ENCODE measurements around the gene PER3. TPM values are rescaled to one million over a fixed set of nuclear protein-coding genes. Genes with fewer than 3 reads are reported as not detected.

Gene PER3
- total and polyA plus RNA-seq, 9 of the 15 experiments (the other 6 are each of a cell fraction or from before 2014, with no cell fraction given) = 11.9 to 22.5 (median 14.6) TPM

DNA sequence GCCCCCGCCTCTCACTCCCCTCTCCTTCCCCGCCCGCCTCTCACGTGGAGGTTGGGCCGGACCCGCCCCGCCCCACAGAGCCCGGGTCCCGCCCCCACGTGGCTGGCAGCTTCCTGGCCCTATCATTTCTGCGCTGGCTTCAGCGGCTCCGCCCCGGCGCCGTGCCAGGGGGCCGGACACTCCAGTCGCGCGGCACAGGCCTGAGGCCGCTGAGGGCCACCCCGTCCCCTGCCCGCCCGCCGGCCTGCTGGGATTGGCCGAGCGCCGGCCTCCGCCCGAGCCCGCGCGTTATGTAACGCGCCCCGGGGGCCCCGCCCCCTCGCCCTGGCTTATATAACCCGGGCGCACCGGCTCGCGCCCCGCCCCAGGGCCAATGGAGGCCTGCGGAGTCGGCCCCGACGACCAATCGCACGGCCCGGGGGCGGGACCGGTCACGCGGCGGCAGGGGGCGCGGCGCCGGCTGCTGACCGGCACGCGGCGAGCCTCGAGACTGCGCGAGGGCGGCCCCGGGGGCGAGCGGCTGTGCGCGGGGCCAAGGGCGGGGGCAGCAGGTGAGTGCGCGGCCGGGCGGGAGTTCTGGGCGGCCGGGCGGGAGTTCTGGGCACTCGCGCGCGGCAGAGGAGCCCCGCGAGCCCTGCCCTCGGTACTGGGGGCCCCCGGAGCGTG, at the start of gene PER3 (continued):
- TF ChIP-seq, protein P1, sequence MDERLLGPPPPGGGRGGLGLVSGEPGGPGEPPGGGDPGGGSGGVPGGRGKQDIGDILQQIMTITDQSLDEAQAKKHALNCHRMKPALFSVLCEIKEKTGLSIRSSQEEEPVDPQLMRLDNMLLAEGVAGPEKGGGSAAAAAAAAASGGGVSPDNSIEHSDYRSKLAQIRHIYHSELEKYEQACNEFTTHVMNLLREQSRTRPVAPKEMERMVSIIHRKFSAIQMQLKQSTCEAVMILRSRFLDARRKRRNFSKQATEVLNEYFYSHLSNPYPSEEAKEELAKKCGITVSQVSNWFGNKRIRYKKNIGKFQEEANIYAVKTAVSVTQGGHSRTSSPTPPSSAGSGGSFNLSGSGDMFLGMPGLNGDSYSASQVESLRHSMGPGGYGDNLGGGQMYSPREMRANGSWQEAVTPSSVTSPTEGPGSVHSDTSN (CRISPR knock-in tag; IDR thresholded peaks at IDR 0.05; ENCODE audit: low read depth) = peak; percentile 80
- TF ChIP-seq, protein P1 (tag; conservative IDR thresholded peaks at IDR 0.05; ENCODE audit: low read depth) = peak; percentile 88
- peak; percentile 49; the same call in 1 of the 2 replicates for TF ChIP-seq RBFOX2 (IDR thresholded peaks at IDR 0.05; ENCODE audit: low read depth, low read length)
- TF ChIP-seq L3MBTL2 (IDR thresholded peaks at IDR 0.05) = peak; percentile 99
- TF ChIP-seq BHLHE40 (IDR thresholded peaks at IDR 0.05; ENCODE audit: low read length) = peak; percentile 86
- TF ChIP-seq, protein P2, sequence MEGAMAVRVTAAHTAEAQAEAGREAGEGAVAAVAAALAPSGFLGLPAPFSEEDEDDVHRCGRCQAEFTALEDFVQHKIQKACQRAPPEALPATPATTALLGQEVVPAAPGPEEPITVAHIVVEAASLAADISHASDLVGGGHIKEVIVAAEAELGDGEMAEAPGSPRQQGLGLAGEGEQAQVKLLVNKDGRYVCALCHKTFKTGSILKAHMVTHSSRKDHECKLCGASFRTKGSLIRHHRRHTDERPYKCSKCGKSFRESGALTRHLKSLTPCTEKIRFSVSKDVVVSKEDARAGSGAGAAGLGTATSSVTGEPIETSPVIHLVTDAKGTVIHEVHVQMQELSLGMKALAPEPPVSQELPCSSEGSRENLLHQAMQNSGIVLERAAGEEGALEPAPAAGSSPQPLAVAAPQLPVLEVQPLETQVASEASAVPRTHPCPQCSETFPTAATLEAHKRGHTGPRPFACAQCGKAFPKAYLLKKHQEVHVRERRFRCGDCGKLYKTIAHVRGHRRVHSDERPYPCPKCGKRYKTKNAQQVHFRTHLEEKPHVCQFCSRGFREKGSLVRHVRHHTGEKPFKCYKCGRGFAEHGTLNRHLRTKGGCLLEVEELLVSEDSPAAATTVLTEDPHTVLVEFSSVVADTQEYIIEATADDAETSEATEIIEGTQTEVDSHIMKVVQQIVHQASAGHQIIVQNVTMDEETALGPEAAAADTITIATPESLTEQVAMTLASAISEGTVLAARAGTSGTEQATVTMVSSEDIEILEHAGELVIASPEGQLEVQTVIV (CRISPR knock-in tag; IDR thresholded peaks at IDR 0.05; ENCODE audit: borderline replicate concordance) = no peak
- TF ChIP-seq, protein P3, sequence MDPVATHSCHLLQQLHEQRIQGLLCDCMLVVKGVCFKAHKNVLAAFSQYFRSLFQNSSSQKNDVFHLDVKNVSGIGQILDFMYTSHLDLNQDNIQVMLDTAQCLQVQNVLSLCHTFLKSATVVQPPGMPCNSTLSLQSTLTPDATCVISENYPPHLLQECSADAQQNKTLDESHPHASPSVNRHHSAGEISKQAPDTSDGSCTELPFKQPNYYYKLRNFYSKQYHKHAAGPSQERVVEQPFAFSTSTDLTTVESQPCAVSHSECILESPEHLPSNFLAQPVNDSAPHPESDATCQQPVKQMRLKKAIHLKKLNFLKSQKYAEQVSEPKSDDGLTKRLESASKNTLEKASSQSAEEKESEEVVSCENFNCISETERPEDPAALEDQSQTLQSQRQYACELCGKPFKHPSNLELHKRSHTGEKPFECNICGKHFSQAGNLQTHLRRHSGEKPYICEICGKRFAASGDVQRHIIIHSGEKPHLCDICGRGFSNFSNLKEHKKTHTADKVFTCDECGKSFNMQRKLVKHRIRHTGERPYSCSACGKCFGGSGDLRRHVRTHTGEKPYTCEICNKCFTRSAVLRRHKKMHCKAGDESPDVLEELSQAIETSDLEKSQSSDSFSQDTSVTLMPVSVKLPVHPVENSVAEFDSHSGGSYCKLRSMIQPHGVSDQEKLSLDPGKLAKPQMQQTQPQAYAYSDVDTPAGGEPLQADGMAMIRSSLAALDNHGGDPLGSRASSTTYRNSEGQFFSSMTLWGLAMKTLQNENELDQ (CRISPR knock-in tag; IDR thresholded peaks at IDR 0.05; ENCODE audit: borderline replicate concordance) = no peak
- TF ChIP-seq SMAD4 (CRISPR knock-in tag; conservative IDR thresholded peaks at IDR 0.05) = peak; percentile 92
- TF ChIP-seq NR2C2 (CRISPR knock-in tag; IDR thresholded peaks at IDR 0.05) = no peak
- peak; percentile 76 for TF ChIP-seq NR2C2 (tag; IDR thresholded peaks at IDR 0.05)
- TF ChIP-seq, protein P4, sequence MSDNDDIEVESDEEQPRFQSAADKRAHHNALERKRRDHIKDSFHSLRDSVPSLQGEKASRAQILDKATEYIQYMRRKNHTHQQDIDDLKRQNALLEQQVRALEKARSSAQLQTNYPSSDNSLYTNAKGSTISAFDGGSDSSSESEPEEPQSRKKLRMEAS (CRISPR knock-in tag; IDR thresholded peaks at IDR 0.05) = peak; percentile 64; the same call in 1 of the 2 replicates
- TF ChIP-seq ZBTB7A (IDR thresholded peaks at IDR 0.05; ENCODE audit: borderline replicate concordance, control insufficient read depth, low read depth, low read length) = peak; percentile 39; the same call in 1 of the 2 replicates
- peak; percentile 64; the same call in 1 of the 2 replicates for TF ChIP-seq CREB1 (IDR thresholded peaks at IDR 0.05)
- TF ChIP-seq CREB1 (CRISPR knock-in tag; IDR thresholded peaks at IDR 0.05) = peak; percentile 69
- TF ChIP-seq JUN (IDR thresholded peaks at IDR 0.05; ENCODE audit: borderline replicate concordance, low read depth, low read length) = peak; percentile 44; the same call in 1 of the 2 replicates
- TF ChIP-seq JUN (CRISPR knock-in tag; IDR thresholded peaks at IDR 0.05; ENCODE audit: borderline replicate concordance) = no peak
- TF ChIP-seq, protein P5, sequence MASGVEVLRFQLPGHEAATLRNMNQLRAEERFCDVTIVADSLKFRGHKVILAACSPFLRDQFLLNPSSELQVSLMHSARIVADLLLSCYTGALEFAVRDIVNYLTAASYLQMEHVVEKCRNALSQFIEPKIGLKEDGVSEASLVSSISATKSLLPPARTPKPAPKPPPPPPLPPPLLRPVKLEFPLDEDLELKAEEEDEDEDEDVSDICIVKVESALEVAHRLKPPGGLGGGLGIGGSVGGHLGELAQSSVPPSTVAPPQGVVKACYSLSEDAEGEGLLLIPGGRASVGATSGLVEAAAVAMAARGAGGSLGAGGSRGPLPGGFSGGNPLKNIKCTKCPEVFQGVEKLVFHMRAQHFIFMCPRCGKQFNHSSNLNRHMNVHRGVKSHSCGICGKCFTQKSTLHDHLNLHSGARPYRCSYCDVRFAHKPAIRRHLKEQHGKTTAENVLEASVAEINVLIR (CRISPR knock-in tag; IDR thresholded peaks at IDR 0.05) = peak; percentile 16; the same call in 1 of the 2 replicates
- peak; percentile 91 for TF ChIP-seq CTBP1 (IDR thresholded peaks at IDR 0.05; ENCODE audit: borderline replicate concordance)
- TF ChIP-seq ERF (CRISPR knock-in tag; IDR thresholded peaks at IDR 0.05) = 0 out of 2 replicates have a peak, but pooled peaks have one; percentile 42

Measured in K562 (cell line).